AG04450 (cell line): ENCODE data around the gene PTPN4. TPM values are rescaled to one million over a fixed set of nuclear protein-coding genes. Genes with fewer than 3 reads are reported as not detected.
"Not testable (repeated sequence)": the region's sequence is repeated elsewhere in the genome, so short reads cannot be mapped to it uniquely, and the experiment has no call there.

Experiments
- CTCF ChIA-PET: fragments of 300-600, 350-600 bp; formaldehyde crosslinking; extraction: SDS; loops from one replicate; lab custom pipeline; 2022; ENCODE audit warnings: antibody characterized with exemption, inconsistent platforms; lab: Charles Lee
- POLR2A ChIA-PET: fragments of 350-600 bp; formaldehyde crosslinking; extraction: SDS; loops from one replicate; lab custom pipeline; 2021; ENCODE audit warnings: antibody characterized with exemption, inconsistent platforms; lab: Yijun Ruan, JAX
- DNase-seq: peaks from one replicate; pipeline ENCODE4 v3.0.0-alpha.2; 2011; ENCODE audit warnings: low read depth, low spot score
- H3K27ac ChIP-seq: one replicate; pipeline ENCODE4 v1.5.1; 2012; ENCODE audit warnings: low read depth, low read length, control low read depth
- H3K27me3 ChIP-seq: one replicate; pipeline ENCODE4 v1.6.0; 2012; ENCODE audit warnings: low read length; ENCODE audit not compliant: control insufficient read depth, insufficient read depth
- H3K4me3 ChIP-seq: 2 replicates; pipeline ENCODE4 v1.5.1; 2011; ENCODE audit warnings: mild to moderate bottlenecking, low read depth, low read length, control low read depth
- H3K9me3 ChIP-seq: 2 replicates; pipeline ENCODE4 v1.5.1; 2012; ENCODE audit warnings: low read length; ENCODE audit not compliant: control insufficient read depth, insufficient read depth
- polyA plus RNA-seq: library from polyadenylated mRNA; depleted of rRNA; stranded (reverse); fragments of >200 nt; gene quantifications from 2 replicates; pipeline ENCODE4 v1.2.3, GENCODE V29; 2011
- TF ChIP-seq, protein P1 (sequence below): IDR thresholded peaks from 2 replicates; pipeline ENCODE4 v1.5.1; 2011; ENCODE audit warnings: low read depth, low read length, control low read depth, inconsistent platforms

Gene PTPN4
- polyA plus RNA-seq, 1 experiment = 19.6 TPM

DNA sequence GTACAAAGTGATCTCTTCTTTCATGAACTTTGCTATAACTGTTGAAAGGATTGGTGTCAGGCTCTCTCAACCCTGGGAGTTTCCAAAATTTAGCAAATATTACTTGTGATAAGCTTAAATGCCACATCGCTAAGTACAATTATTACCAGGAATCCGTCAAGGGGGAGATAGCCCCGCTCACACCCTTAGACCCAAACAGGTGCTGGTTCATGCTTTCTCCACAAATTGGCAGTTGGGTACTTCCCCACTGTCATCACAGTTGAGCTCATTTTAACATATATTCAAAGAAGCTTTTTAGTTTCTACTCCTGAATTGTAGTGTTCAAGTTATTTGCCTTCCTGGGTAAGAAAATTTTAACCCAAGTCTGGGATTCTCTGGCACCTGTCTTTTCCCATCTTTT is 223.4 kb downstream of the PTPN4 start:
- no peaks in the 10 kb centered on the region for H3K9me3 ChIP-seq
- TF ChIP-seq, protein P1, sequence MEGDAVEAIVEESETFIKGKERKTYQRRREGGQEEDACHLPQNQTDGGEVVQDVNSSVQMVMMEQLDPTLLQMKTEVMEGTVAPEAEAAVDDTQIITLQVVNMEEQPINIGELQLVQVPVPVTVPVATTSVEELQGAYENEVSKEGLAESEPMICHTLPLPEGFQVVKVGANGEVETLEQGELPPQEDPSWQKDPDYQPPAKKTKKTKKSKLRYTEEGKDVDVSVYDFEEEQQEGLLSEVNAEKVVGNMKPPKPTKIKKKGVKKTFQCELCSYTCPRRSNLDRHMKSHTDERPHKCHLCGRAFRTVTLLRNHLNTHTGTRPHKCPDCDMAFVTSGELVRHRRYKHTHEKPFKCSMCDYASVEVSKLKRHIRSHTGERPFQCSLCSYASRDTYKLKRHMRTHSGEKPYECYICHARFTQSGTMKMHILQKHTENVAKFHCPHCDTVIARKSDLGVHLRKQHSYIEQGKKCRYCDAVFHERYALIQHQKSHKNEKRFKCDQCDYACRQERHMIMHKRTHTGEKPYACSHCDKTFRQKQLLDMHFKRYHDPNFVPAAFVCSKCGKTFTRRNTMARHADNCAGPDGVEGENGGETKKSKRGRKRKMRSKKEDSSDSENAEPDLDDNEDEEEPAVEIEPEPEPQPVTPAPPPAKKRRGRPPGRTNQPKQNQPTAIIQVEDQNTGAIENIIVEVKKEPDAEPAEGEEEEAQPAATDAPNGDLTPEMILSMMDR = no peak
- ChIA-PET CTCF (no interaction called here), POLR2A (no interaction called here)
- H3K27me3 ChIP-seq = no peaks in the 10 kb centered on the region
- H3K4me3 ChIP-seq = no peak overlapping the region
- no peak overlapping the region for H3K27ac ChIP-seq
- DNase-seq = no peak

DNA sequence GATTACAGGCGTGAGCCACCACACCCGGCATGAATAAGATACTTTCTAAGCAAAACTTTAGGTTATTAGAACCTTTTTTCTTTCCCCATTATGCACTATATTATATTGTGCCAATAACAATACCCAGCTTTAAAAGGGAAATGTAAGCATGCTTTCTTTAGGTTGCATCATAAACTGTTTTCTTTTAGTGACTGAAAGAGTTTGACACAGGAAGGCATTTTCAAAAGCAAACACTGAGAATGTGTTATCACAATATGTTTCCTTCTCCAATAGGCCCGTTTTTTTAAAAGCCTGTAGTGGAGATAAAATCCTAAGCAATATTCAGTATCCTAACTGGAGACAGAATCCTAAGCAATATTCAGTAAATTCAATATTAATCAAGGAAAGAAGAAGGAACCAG is 236.4 kb downstream of the PTPN4 start:
- Histone ChIP-seq H3K4me3 (no peak overlapping the region), H3K9me3 (peaks cover 3% of the 10 kb centered on the region; the same call in 1 of the 2 replicates), H3K27ac (no peak overlapping the region), H3K27me3 (no peaks in the 10 kb centered on the region)
- no peak for DNase-seq
- ChIA-PET CTCF (no interaction called here), POLR2A (no interaction called here)
- TF ChIP-seq, protein P1 = no peak

GRCh38 chr2:119996896-119997891 is 237.5 kb downstream of the PTPN4 start:
- H3K27ac ChIP-seq, H3K9me3 ChIP-seq, H3K4me3 ChIP-seq, POLR2A ChIA-PET, CTCF ChIA-PET, H3K27me3 ChIP-seq, DNase-seq: not testable (repeated sequence)

- no peak overlapping the region for H3K4me3 ChIP-seq
- H3K9me3 ChIP-seq = peaks cover 3% of the 10 kb centered on the region; the same call in 1 of the 2 replicates
- TF ChIP-seq, protein P1 = no peak
- H3K27me3 ChIP-seq = no peaks in the 10 kb centered on the region
- CTCF ChIA-PET = no interaction called here
- POLR2A ChIA-PET = no interaction called here
- DNase-seq = no peak
- H3K27ac ChIP-seq = no peak overlapping the region
Observed at GRCh38 chr2:120001471-120001870, 241.7 kb downstream of the PTPN4 start.

GRCh38 chr2:120004254-120004653 is 244.5 kb downstream of the PTPN4 start:
- no peak for DNase-seq
- CTCF ChIA-PET = interaction anchor here (1.5 kb wide), 1 partner anchor 171 kb away, joined by 6 read pairs; no protein-coding TSS in a partner anchor
- TF ChIP-seq, protein P1 = no peak
- Histone ChIP-seq H3K27me3 (no peaks in the 10 kb centered on the region), H3K4me3 (no peak overlapping the region), H3K9me3 (no peaks in the 10 kb centered on the region), H3K27ac (no peak overlapping the region)
- POLR2A ChIA-PET = no interaction called here
